SK-N-SH (cell line): ENCODE data around the gene HNRNPL. TPM values are rescaled to one million over a fixed set of nuclear protein-coding genes. Genes with fewer than 3 reads are reported as not detected.

Experiments
- CTCF ChIA-PET: fragments of 300-600, 350-600 bp; formaldehyde crosslinking; extraction: SDS; loops from one replicate; lab custom pipeline; 2021; lab: Yijun Ruan, JAX
- POLR2A ChIA-PET: fragments of 350-600 bp; sonication (Branson Sonifier 250); formaldehyde crosslinking; extraction: SDS; loops from one replicate; lab custom pipeline; 2020; ENCODE audit warnings: antibody characterized with exemption, inconsistent platforms; lab: Yijun Ruan, JAX
- DNase-seq: peaks from one replicate; pipeline ENCODE4 v3.0.0; 2012
- H2AFZ ChIP-seq: fragments of 200-600 bp; sonication (generic); 2 replicates; pipeline ENCODE4 v1.8.1; 2016; ENCODE audit warnings: antibody characterized with exemption, mild to moderate bottlenecking, low read depth
- H3F3A ChIP-seq: fragments of 200-600 bp; sonication (generic); replicated peaks from 2 replicates; pipeline ENCODE3; 2016; ENCODE audit warnings: antibody characterized with exemption, mild to moderate bottlenecking; ENCODE audit not compliant: insufficient read depth
- H3K27ac ChIP-seq, 2 experiments: fragments of 200-500 bp in 1 of 2; fragments of 200-600 bp in 1 of 2; sonication (Bioruptor generic) in 1 of 2; sonication (generic), shearing (Covaris generic) in 1 of 2; 2 replicates each; pipeline versions ENCODE4 v1.5.1 to v1.6.1; 2014 to 2016; ENCODE audit warnings: low read depth in 2 of 2, inconsistent platforms in 1 of 2, low read length in 1 of 2, mild to moderate bottlenecking in 1 of 2, mixed read lengths in 1 of 2
- H3K27me3 ChIP-seq: fragments of 200-600 bp; sonication (generic), shearing (Covaris generic); 2 replicates; pipeline ENCODE4 v1.6.1; 2016; ENCODE audit warnings: mixed run types; ENCODE audit not compliant: insufficient read depth
- H3K36me3 ChIP-seq, 2 experiments: fragments of 200-500 bp in 1 of 2; fragments of 200-600 bp in 1 of 2; sonication (Bioruptor generic) in 1 of 2; sonication (generic) in 1 of 2; replicated peaks in 1 of 2; 2 replicates each; pipeline versions ENCODE3 to v1.5.1; 2014 to 2016; ENCODE audit warnings: low read length in 1 of 2, mild to moderate bottlenecking in 1 of 2; ENCODE audit not compliant: insufficient read depth in 2 of 2, control insufficient read depth in 1 of 2
- H3K4me1 ChIP-seq, 2 experiments: fragments of 200-500 bp in 1 of 2; fragments of 200-600 bp in 1 of 2; sonication (Bioruptor generic) in 1 of 2; sonication (generic), shearing (Covaris generic) in 1 of 2; 2 replicates each; pipeline versions ENCODE4 v1.5.1 to v1.6.1; 2014 to 2016; ENCODE audit warnings: low read depth in 1 of 2, low read length in 1 of 2, mixed run types in 1 of 2; ENCODE audit not compliant: insufficient read depth in 2 of 2, control insufficient read depth in 1 of 2
- H3K4me2 ChIP-seq: fragments of 200-600 bp; sonication (generic), shearing (Covaris generic); 2 replicates; pipeline ENCODE4 v1.6.1; 2017; ENCODE audit warnings: mixed run types
- H3K4me3 ChIP-seq, 2 experiments: fragments of 200-500 bp in 1 of 2; fragments of 200-600 bp in 1 of 2; sonication (Bioruptor generic) in 1 of 2; sonication (generic), shearing (Covaris generic) in 1 of 2; 2 replicates each; pipeline versions ENCODE4 v1.5.1 to v1.8.1; 2014 to 2016; ENCODE audit warnings: low read depth in 2 of 2, inconsistent platforms in 1 of 2, low read length in 1 of 2, mild to moderate bottlenecking in 1 of 2, mixed read lengths in 1 of 2, moderate library complexity in 1 of 2
- H3K79me2 ChIP-seq: fragments of 200-600 bp; sonication (generic); 2 replicates; pipeline ENCODE4 v1.8.1; 2017; ENCODE audit warnings: mild to moderate bottlenecking; ENCODE audit not compliant: insufficient read depth
- H3K9ac ChIP-seq: fragments of 200-600 bp; sonication (generic); 2 replicates; pipeline ENCODE4 v1.6.1; 2017; ENCODE audit warnings: mixed run types
- H3K9me2 ChIP-seq: fragments of 200-600 bp; sonication (generic); 2 replicates; pipeline ENCODE4 v1.6.1; 2017; ENCODE audit warnings: mixed run types
- H3K9me3 ChIP-seq: fragments of 200-600 bp; sonication (generic); 2 replicates; pipeline ENCODE4 v1.6.1; 2017; ENCODE audit warnings: mixed run types, mild to moderate bottlenecking, moderate library complexity
- H4K20me1 ChIP-seq: fragments of 200-600 bp; sonication (generic); 2 replicates; pipeline ENCODE4 v1.6.1; 2017; ENCODE audit warnings: mild to moderate bottlenecking, mixed run types; ENCODE audit not compliant: insufficient read depth
- CHD2 ChIP-seq: fragments of 150-350 bp; IDR thresholded peaks from 2 replicates; pipeline ENCODE4 v1.6.1; 2018; ENCODE audit warnings: low read length; ENCODE audit not compliant: partially characterized antibody
- EZH2phosphoT487 ChIP-seq: fragments of 200-600 bp; sonication (generic); IDR thresholded peaks from 2 replicates; pipeline ENCODE4 v1.6.1; 2017; ENCODE audit warnings: low read depth, mixed run types, mild to moderate bottlenecking, antibody characterized with exemption, moderate library complexity, borderline replicate concordance
- FOSL2 ChIP-seq: IDR thresholded peaks from 2 replicates; pipeline ENCODE4 v1.4.0; 2012; ENCODE audit warnings: low read depth, mild to moderate bottlenecking, moderate library complexity, borderline replicate concordance
- GATA2 ChIP-seq: sonication (generic); formaldehyde crosslinking; IDR thresholded peaks from 2 replicates; pipeline ENCODE4 v1.5.0; 2020; ENCODE audit warnings: mild to moderate bottlenecking, missing genetic modification reagents
- JUND ChIP-seq: IDR thresholded peaks from 2 replicates; pipeline ENCODE4 v1.4.0; 2012
- RFX5 ChIP-seq: IDR thresholded peaks from 2 replicates; pipeline ENCODE4 v1.6.1; 2012; ENCODE audit warnings: mild to moderate bottlenecking, improper control_type of control experiment, low read length
- TEAD4 ChIP-seq: IDR thresholded peaks from 2 replicates; pipeline ENCODE4 v1.4.0; 2012; ENCODE audit warnings: mild to moderate bottlenecking, borderline replicate concordance; ENCODE audit not compliant: insufficient read depth
- WGBS: methylation state at CpG from one replicate; pipeline ENCODE4 v1.1.6; 2017; ENCODE audit warnings: low lambda C conversion rate; 5-methylcytosine and 5-hydroxymethylcytosine counted together
- polyA plus RNA-seq, 3 experiments: library from polyadenylated mRNA; depleted of rRNA; stranded (reverse); fragments of >200 nt; gene quantifications; 2 replicates each; pipeline ENCODE4 v1.2.3, GENCODE V29; 2012
- TF ChIP-seq, protein P1 (sequence below): fragments of 200-600 bp; sonication (generic); IDR thresholded peaks from 2 replicates; pipeline ENCODE4 v1.6.1; 2017; ENCODE audit warnings: antibody characterized with exemption, mild to moderate bottlenecking, moderate library complexity
- TF ChIP-seq, protein P2 (sequence below): IDR thresholded peaks from 2 replicates; pipeline ENCODE4 v1.6.1; 2012; ENCODE audit warnings: mild to moderate bottlenecking, low read depth, low read length, moderate library complexity
- TF ChIP-seq, protein P3 (sequence below): IDR thresholded peaks from 2 replicates; pipeline ENCODE4 v1.4.0; 2012; ENCODE audit warnings: low read depth, borderline replicate concordance
- TF ChIP-seq, protein P4 (sequence below): IDR thresholded peaks from 2 replicates; pipeline ENCODE4 v1.4.0; 2012; ENCODE audit warnings: low read depth

The HNRNPL gene
- polyA plus RNA-seq, 1 of the 3 experiments (the other 2 are of a cell fraction), result 280 TPM

DNA sequence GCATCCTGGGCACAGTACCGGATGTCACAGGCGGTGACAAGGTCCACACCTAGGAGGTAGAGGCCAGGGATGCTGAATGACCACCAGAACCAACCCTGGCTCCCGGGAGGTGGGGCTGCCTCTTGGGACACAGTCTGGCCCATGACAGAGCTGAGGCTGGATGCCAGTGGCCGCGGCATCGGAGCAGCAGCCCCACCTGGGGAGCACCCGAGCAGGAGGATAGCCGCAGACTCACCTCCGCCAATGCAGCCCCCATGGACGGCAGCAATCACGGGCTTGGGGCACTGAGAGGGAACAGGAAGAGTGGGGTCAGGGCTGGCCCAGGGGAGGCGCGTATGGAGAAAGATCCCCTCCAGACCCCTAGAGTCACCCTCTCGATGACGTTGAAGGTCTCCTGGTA lies 32.7 kb downstream of the HNRNPL start:
- Histone ChIP-seq H3K9me3 (no peaks in the 10 kb centered on the region), H4K20me1 (no peaks in the 10 kb centered on the region), H3K4me1 (no peaks in the 10 kb centered on the region), H3K36me3 (peaks cover 0 to 10% of the 10 kb centered on the region in 2 experiments), H3K27me3 (no peaks in the 10 kb centered on the region), H3K27ac (no peak overlapping the region), H3K4me3 (no peak overlapping the region), H3K79me2 (no peaks in the 10 kb centered on the region), H3F3A (no peaks in the 10 kb centered on the region), H3K9ac (no peak overlapping the region), H3K4me2 (no peak overlapping the region), H3K9me2 (no peaks in the 10 kb centered on the region), H2AFZ (no peak overlapping the region)
- POLR2A ChIA-PET, result no interaction called here
- WGBS, result 92% methylated on average over 12 of the region's 15 CpGs
- TF ChIP-seq EZH2phosphoT487 (no peak), CHD2 (no peak), TEAD4 (no peak), FOSL2 (no peak), GATA2 (CRISPR knock-in tag) (no peak), JUND (no peak), RFX5 (no peak)
- TF ChIP-seq, protein P1, sequence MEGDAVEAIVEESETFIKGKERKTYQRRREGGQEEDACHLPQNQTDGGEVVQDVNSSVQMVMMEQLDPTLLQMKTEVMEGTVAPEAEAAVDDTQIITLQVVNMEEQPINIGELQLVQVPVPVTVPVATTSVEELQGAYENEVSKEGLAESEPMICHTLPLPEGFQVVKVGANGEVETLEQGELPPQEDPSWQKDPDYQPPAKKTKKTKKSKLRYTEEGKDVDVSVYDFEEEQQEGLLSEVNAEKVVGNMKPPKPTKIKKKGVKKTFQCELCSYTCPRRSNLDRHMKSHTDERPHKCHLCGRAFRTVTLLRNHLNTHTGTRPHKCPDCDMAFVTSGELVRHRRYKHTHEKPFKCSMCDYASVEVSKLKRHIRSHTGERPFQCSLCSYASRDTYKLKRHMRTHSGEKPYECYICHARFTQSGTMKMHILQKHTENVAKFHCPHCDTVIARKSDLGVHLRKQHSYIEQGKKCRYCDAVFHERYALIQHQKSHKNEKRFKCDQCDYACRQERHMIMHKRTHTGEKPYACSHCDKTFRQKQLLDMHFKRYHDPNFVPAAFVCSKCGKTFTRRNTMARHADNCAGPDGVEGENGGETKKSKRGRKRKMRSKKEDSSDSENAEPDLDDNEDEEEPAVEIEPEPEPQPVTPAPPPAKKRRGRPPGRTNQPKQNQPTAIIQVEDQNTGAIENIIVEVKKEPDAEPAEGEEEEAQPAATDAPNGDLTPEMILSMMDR, result no peak
- TF ChIP-seq, protein P2, sequence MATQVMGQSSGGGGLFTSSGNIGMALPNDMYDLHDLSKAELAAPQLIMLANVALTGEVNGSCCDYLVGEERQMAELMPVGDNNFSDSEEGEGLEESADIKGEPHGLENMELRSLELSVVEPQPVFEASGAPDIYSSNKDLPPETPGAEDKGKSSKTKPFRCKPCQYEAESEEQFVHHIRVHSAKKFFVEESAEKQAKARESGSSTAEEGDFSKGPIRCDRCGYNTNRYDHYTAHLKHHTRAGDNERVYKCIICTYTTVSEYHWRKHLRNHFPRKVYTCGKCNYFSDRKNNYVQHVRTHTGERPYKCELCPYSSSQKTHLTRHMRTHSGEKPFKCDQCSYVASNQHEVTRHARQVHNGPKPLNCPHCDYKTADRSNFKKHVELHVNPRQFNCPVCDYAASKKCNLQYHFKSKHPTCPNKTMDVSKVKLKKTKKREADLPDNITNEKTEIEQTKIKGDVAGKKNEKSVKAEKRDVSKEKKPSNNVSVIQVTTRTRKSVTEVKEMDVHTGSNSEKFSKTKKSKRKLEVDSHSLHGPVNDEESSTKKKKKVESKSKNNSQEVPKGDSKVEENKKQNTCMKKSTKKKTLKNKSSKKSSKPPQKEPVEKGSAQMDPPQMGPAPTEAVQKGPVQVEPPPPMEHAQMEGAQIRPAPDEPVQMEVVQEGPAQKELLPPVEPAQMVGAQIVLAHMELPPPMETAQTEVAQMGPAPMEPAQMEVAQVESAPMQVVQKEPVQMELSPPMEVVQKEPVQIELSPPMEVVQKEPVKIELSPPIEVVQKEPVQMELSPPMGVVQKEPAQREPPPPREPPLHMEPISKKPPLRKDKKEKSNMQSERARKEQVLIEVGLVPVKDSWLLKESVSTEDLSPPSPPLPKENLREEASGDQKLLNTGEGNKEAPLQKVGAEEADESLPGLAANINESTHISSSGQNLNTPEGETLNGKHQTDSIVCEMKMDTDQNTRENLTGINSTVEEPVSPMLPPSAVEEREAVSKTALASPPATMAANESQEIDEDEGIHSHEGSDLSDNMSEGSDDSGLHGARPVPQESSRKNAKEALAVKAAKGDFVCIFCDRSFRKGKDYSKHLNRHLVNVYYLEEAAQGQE, result no peak
- TF ChIP-seq, protein P3, sequence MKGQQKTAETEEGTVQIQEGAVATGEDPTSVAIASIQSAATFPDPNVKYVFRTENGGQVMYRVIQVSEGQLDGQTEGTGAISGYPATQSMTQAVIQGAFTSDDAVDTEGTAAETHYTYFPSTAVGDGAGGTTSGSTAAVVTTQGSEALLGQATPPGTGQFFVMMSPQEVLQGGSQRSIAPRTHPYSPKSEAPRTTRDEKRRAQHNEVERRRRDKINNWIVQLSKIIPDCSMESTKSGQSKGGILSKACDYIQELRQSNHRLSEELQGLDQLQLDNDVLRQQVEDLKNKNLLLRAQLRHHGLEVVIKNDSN, result no peak
- TF ChIP-seq, protein P4, sequence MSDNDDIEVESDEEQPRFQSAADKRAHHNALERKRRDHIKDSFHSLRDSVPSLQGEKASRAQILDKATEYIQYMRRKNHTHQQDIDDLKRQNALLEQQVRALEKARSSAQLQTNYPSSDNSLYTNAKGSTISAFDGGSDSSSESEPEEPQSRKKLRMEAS, result no peak
- DNase-seq, result no peak
- CTCF ChIA-PET, result no interaction called here
